Measurements from ENCODE around the gene ANKRD34A. TPM values are rescaled to one million over a fixed set of nuclear protein-coding genes. Genes with fewer than 3 reads are reported as not detected.

The ANKRD34A gene
- total RNA-seq, 1 experiment from 2014 or later, result 0.22 TPM

GRCh38 chr1:145963265-145964019 lies 933 bp downstream of the ANKRD34A start (continued):
- TF ChIP-seq NFYB (CRISPR knock-in tag; conservative IDR thresholded peaks at IDR 0.05; ENCODE audit: low read depth) (no peak), ZNF671 (CRISPR knock-in tag; IDR thresholded peaks at IDR 0.05) (no peak), E2F4 (CRISPR knock-in tag; IDR thresholded peaks at IDR 0.05; ENCODE audit: borderline replicate concordance, low read depth) (no peak), MYBL2 (CRISPR knock-in tag; IDR thresholded peaks at IDR 0.05) (no peak), SMAD4 (CRISPR knock-in tag; IDR thresholded peaks at IDR 0.05) (no peak), IRF2 (CRISPR knock-in tag; IDR thresholded peaks at IDR 0.05; ENCODE audit: borderline replicate concordance, low read depth) (no peak), STAT6 (CRISPR knock-in tag; conservative IDR thresholded peaks at IDR 0.05; ENCODE audit: low read depth) (no peak), SP1 (CRISPR knock-in tag; conservative IDR thresholded peaks at IDR 0.05) (no peak), ATF1 (CRISPR knock-in tag; IDR thresholded peaks at IDR 0.05) (no peak), ESRRA (CRISPR knock-in tag; IDR thresholded peaks at IDR 0.05; ENCODE audit: borderline replicate concordance) (no peak), CTCF (IDR thresholded peaks at IDR 0.05) (no peak), NFATC4 (CRISPR knock-in tag; IDR thresholded peaks at IDR 0.05) (no peak), FOXJ3 (CRISPR knock-in tag; IDR thresholded peaks at IDR 0.05; ENCODE audit: borderline replicate concordance) (no peak)

- no peak for TF ChIP-seq AR (CRISPR knock-in tag; IDR thresholded peaks at IDR 0.05)
- TF ChIP-seq ZNF121 (CRISPR knock-in tag; IDR thresholded peaks at IDR 0.05), result peak; percentile 72
- Mint-ChIP-seq H3K4me1 (peaks cover 44% of the 10 kb centered on the region), H3K27ac (no peak overlapping the region), H3K36me3 (peaks cover 1% of the 10 kb centered on the region; the same call in 1 of the 2 replicates), H3K9me3 (peaks cover 6% of the 10 kb centered on the region), H3K27me3 (ENCODE audit: low read depth) (peaks cover 77% of the 10 kb centered on the region), H3K4me3 (peak overlapping the region; percentile 96)
- CTCF ChIA-PET, result interaction anchor here (1.0 to 5.2 kb wide), 3 partner anchors 16 to 70 kb away, joined by 3 to 51 read pairs (median 3); partner anchors contain the start of gene PEX11B
- ATAC-seq, result no peak
- peak; percentile 24 for DNase-seq (ENCODE audit: low spot score)
- POLR2A ChIA-PET, result no interaction called here
These were observed 1.9 kb downstream of the ANKRD34A start for GRCh38 chr1:145962157-145963102.
